ENCODE data around the gene GAPT. TPM values are rescaled to one million over a fixed set of nuclear protein-coding genes. Genes with fewer than 3 reads are reported as not detected.

The GAPT gene
- not detected in 5 replicates for total RNA-seq (2022; extraction: Qiagen RNA extraction)

GRCh38 chr5:58491216-58491892 is at the start of gene GAPT:
Gene GAPT, plus strand, starts transcription at chr5:58491435. Its CDS starts 3,102 bp downstream, at chr5:58494537.

GRCh38 chr5:58460002-58460731 is 31.1 kb upstream of the GAPT start, which contains the start of gene PLK2:
Gene PLK2, minus strand, starts transcription at chr5:58460086. Its CDS starts 127 bp downstream, at chr5:58459959.

Other genes with a start within 250 kb of the GAPT start
- gene PLK2, start 31.3 kb upstream of the GAPT start, total RNA-seq (2022; extraction: Qiagen RNA extraction), result 42.5 to 50.1 TPM (median 44.2 TPM) in 5 replicates
- not detected in 5 replicates for gene RAB3C, start 91.6 kb downstream of the GAPT start, total RNA-seq (2022; extraction: Qiagen RNA extraction)

Measured in A549 treated with Mapracorat at 1 μM for 4 hours (cell line).